GM23338 (cell line): ENCODE data around the gene HTRA1.

Experiments used
- NANOG ChIP-seq: IDR thresholded peaks from 2 replicates; pipeline ENCODE4 v1.6.1; 2016; ENCODE audit warnings: antibody characterized with exemption, borderline replicate concordance
- POLR2AphosphoS5 ChIP-seq: IDR thresholded peaks from 2 replicates; pipeline ENCODE4 v1.6.1; 2016; ENCODE audit warnings: antibody characterized with exemption, low read depth
- TF ChIP-seq, protein P1 (sequence below), 2 experiments: fragments of 200-600 bp in 1 of 2; sonication (generic) in 1 of 2; conservative IDR thresholded peaks; 2 replicates each; pipeline versions ENCODE4 v1.5.1 to v1.6.1; 2016 to 2017; ENCODE audit warnings: antibody characterized with exemption in 2 of 2, low read depth in 2 of 2, mild to moderate bottlenecking in 2 of 2, moderate library complexity in 1 of 2
- TF ChIP-seq, protein P2 (sequence below): IDR thresholded peaks from one replicate; pipeline ENCODE4 v1.6.1; 2018; ENCODE audit warnings: antibody characterized with exemption; ENCODE audit not compliant: unreplicated experiment

DNA sequence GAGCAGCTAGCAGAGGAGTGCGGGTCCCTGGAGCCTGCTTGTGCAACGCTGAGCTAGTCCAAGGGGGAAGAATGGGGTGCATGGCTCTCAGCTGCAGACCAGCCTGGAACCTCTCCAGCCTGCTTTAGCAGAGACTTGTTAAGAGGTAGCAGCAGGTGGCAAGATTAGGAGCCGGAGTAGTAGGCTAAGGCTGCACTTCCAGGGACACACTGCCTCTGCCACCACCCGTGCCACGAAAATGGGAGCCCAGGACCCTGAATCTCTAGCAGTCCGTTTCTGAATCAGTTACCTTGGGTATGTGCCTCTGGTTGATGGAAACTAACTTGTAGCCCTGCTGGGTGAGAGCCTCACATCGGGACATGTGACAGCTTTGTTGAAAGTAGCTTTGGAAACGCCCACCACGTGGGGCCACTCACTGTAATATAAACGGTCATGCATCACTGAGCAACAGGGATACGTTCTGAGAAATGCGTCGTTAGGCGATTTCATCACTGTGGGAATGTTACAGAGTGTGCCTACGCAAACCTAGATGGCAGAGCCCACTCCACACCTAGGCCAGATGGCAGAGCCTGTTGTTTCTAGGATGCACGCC is 25.9 kb downstream of the HTRA1 start:
- TF ChIP-seq, protein P1, sequence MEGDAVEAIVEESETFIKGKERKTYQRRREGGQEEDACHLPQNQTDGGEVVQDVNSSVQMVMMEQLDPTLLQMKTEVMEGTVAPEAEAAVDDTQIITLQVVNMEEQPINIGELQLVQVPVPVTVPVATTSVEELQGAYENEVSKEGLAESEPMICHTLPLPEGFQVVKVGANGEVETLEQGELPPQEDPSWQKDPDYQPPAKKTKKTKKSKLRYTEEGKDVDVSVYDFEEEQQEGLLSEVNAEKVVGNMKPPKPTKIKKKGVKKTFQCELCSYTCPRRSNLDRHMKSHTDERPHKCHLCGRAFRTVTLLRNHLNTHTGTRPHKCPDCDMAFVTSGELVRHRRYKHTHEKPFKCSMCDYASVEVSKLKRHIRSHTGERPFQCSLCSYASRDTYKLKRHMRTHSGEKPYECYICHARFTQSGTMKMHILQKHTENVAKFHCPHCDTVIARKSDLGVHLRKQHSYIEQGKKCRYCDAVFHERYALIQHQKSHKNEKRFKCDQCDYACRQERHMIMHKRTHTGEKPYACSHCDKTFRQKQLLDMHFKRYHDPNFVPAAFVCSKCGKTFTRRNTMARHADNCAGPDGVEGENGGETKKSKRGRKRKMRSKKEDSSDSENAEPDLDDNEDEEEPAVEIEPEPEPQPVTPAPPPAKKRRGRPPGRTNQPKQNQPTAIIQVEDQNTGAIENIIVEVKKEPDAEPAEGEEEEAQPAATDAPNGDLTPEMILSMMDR (conservative IDR thresholded peaks at IDR 0.05; ENCODE audit: low read depth in 2 of 2) = no peak
- TF ChIP-seq POLR2AphosphoS5 (no peak), NANOG (no peak)
- TF ChIP-seq, protein P2, sequence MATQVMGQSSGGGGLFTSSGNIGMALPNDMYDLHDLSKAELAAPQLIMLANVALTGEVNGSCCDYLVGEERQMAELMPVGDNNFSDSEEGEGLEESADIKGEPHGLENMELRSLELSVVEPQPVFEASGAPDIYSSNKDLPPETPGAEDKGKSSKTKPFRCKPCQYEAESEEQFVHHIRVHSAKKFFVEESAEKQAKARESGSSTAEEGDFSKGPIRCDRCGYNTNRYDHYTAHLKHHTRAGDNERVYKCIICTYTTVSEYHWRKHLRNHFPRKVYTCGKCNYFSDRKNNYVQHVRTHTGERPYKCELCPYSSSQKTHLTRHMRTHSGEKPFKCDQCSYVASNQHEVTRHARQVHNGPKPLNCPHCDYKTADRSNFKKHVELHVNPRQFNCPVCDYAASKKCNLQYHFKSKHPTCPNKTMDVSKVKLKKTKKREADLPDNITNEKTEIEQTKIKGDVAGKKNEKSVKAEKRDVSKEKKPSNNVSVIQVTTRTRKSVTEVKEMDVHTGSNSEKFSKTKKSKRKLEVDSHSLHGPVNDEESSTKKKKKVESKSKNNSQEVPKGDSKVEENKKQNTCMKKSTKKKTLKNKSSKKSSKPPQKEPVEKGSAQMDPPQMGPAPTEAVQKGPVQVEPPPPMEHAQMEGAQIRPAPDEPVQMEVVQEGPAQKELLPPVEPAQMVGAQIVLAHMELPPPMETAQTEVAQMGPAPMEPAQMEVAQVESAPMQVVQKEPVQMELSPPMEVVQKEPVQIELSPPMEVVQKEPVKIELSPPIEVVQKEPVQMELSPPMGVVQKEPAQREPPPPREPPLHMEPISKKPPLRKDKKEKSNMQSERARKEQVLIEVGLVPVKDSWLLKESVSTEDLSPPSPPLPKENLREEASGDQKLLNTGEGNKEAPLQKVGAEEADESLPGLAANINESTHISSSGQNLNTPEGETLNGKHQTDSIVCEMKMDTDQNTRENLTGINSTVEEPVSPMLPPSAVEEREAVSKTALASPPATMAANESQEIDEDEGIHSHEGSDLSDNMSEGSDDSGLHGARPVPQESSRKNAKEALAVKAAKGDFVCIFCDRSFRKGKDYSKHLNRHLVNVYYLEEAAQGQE = no peak
